ENCODE data around the gene SEL1L3.

Gene SEL1L3

DNA sequence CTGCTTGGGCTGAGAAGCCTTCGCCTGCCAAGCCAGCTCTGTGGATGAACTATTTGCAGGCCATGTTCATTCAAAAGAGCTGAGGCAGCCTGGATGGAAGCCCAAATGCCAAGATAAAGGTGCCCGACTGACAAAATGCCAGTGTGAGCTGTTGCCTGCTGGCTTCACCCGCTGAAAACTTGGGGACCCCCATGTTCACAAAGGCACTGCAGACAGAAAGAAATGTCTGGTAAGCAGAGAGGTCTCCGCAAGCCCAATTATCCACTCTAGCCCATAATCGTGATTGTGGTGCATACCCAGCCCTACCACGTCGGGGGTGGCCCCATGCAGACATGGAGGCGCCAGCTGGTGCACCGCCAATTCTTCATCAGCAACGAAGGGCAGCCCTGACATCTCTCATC lies 38.2 kb upstream of the SEL1L3 start:
- H3K36me3 ChIP-seq (ENCODE audit: low read length): no peaks in the 10 kb centered on the region
- H3K9me2 ChIP-seq (replicated peaks; ENCODE audit: insufficient read depth, low read length): no peaks in the 10 kb centered on the region
- no peaks in the 10 kb centered on the region for H3K27me3 ChIP-seq (ENCODE audit: low read length)
- H3K9ac ChIP-seq (ENCODE audit: low read length): no peak overlapping the region
- no peak overlapping the region for H3K4me3 ChIP-seq (ENCODE audit: insufficient read depth, low read length, poor library complexity, severe bottlenecking)
- no peaks in the 10 kb centered on the region for H3K79me2 ChIP-seq (ENCODE audit: insufficient read depth, low read length)
- no peaks in the 10 kb centered on the region for H3K9me3 ChIP-seq (ENCODE audit: insufficient read depth, low read length)
- H3K27ac ChIP-seq (ENCODE audit: low read depth, low read length): no peak overlapping the region
- TF ChIP-seq, protein P1, sequence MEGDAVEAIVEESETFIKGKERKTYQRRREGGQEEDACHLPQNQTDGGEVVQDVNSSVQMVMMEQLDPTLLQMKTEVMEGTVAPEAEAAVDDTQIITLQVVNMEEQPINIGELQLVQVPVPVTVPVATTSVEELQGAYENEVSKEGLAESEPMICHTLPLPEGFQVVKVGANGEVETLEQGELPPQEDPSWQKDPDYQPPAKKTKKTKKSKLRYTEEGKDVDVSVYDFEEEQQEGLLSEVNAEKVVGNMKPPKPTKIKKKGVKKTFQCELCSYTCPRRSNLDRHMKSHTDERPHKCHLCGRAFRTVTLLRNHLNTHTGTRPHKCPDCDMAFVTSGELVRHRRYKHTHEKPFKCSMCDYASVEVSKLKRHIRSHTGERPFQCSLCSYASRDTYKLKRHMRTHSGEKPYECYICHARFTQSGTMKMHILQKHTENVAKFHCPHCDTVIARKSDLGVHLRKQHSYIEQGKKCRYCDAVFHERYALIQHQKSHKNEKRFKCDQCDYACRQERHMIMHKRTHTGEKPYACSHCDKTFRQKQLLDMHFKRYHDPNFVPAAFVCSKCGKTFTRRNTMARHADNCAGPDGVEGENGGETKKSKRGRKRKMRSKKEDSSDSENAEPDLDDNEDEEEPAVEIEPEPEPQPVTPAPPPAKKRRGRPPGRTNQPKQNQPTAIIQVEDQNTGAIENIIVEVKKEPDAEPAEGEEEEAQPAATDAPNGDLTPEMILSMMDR (IDR thresholded peaks at IDR 0.05; ENCODE audit: insufficient read depth, low read length, poor library complexity, severe bottlenecking): no peak
- TF ChIP-seq EZH2phosphoT487 (conservative IDR thresholded peaks at IDR 0.05; ENCODE audit: low read length): no peak
- no peaks in the 10 kb centered on the region for H3F3A ChIP-seq (ENCODE audit: insufficient read depth)
- H2AFZ ChIP-seq (ENCODE audit: low read depth, low read length, severe bottlenecking): no peak overlapping the region
- no peaks in the 10 kb centered on the region for H4K20me1 ChIP-seq (ENCODE audit: low read depth, low read length)
- H3K4me2 ChIP-seq (ENCODE audit: low read depth, low read length, poor library complexity, severe bottlenecking): no peak overlapping the region

DNA sequence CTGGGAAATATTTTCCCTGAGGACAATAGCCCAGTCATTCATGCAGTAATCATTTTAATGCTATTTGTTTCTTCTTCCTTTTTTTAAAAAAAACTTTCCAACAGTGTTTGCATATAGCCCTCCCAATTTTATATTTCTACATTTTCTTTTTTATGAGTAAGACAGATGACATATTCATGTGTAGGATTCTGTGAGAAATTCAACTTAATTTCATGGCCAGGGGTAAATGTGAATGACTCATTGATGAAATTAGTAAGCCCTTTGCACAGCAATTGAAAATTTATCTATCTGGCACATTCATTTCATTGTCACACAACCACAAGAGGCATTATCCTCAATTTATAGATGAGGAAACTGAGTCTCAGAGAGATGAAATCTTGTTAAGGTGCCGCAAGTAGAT lies 37.5 kb upstream of the SEL1L3 start:
- Histone ChIP-seq H3K9me2 (replicated peaks; ENCODE audit: insufficient read depth, low read length) (no peaks in the 10 kb centered on the region), H3K36me3 (ENCODE audit: low read length) (no peaks in the 10 kb centered on the region), H3K79me2 (ENCODE audit: insufficient read depth, low read length) (no peaks in the 10 kb centered on the region), H4K20me1 (ENCODE audit: low read depth, low read length) (no peaks in the 10 kb centered on the region), H2AFZ (ENCODE audit: low read depth, low read length, severe bottlenecking) (no peak overlapping the region), H3F3A (ENCODE audit: insufficient read depth) (no peaks in the 10 kb centered on the region), H3K27me3 (ENCODE audit: low read length) (no peaks in the 10 kb centered on the region), H3K4me2 (ENCODE audit: low read depth, low read length, poor library complexity, severe bottlenecking) (no peak overlapping the region), H3K9ac (ENCODE audit: low read length) (no peak overlapping the region), H3K27ac (ENCODE audit: low read depth, low read length) (no peak overlapping the region), H3K9me3 (ENCODE audit: insufficient read depth, low read length) (no peaks in the 10 kb centered on the region), H3K4me3 (ENCODE audit: insufficient read depth, low read length, poor library complexity, severe bottlenecking) (no peak overlapping the region)
- no peak for TF ChIP-seq EZH2phosphoT487 (conservative IDR thresholded peaks at IDR 0.05; ENCODE audit: low read length)
- TF ChIP-seq, protein P1 (IDR thresholded peaks at IDR 0.05; ENCODE audit: insufficient read depth, low read length, poor library complexity, severe bottlenecking): no peak

DNA sequence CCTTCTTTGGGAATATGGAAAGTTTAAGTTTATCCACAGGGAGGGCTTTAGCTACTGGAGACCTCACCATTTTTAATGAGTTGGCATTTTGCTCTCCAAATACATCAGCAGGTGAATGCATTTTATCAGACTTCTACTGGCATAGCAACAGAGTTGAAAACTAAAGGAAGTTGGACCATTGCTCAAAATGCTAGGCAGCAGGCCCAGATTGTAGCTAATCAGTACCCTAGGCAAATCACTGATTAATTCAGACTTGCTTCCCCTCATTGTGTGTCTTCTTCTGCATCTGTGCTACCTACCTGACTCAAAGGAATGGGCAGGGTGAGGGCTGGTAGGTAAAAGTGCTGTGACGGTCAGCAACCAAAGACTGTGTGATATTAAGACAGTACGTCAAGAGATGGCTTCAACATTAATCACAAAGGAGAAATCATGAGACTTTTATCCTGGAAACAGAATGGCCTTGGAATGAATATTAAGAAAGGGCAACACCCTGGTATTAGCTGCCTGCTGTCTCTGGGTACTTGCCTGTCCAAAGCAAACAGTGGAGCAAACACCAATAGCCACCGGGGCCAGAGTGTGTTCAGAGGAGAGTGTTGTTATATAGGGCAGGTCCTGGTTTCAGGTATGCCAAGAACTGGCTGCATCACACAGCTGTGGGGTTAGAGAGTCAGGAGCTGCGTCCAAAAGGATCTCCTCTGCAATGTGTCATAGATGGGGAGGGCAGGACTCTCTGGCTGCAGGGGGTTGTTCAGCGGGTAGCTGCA lies 34.2 kb upstream of the SEL1L3 start:
- Histone ChIP-seq H3K27ac (ENCODE audit: low read depth, low read length) (no peak overlapping the region), H3K9ac (ENCODE audit: low read length) (no peak overlapping the region), H3K4me3 (ENCODE audit: insufficient read depth, low read length, poor library complexity, severe bottlenecking) (no peak overlapping the region), H3K4me2 (ENCODE audit: low read depth, low read length, poor library complexity, severe bottlenecking) (no peak overlapping the region), H2AFZ (ENCODE audit: low read depth, low read length, severe bottlenecking) (no peak overlapping the region), H4K20me1 (ENCODE audit: low read depth, low read length) (no peaks in the 10 kb centered on the region), H3K27me3 (ENCODE audit: low read length) (no peaks in the 10 kb centered on the region), H3K79me2 (ENCODE audit: insufficient read depth, low read length) (no peaks in the 10 kb centered on the region), H3F3A (ENCODE audit: insufficient read depth) (no peaks in the 10 kb centered on the region), H3K9me2 (replicated peaks; ENCODE audit: insufficient read depth, low read length) (no peaks in the 10 kb centered on the region), H3K36me3 (ENCODE audit: low read length) (no peaks in the 10 kb centered on the region), H3K9me3 (ENCODE audit: insufficient read depth, low read length) (no peaks in the 10 kb centered on the region)
- no peak for TF ChIP-seq EZH2phosphoT487 (conservative IDR thresholded peaks at IDR 0.05; ENCODE audit: low read length)
- TF ChIP-seq, protein P1 (IDR thresholded peaks at IDR 0.05; ENCODE audit: insufficient read depth, low read length, poor library complexity, severe bottlenecking): no peak

Data from SU-DHL-6 (cell line).